Pancreas (tissue), 10 donors: ENCODE results near the gene TMEM154. TPM values are rescaled to one million over a fixed set of nuclear protein-coding genes. Genes with fewer than 3 reads are reported as not detected.

ENCODE experiments used
- ATAC-seq, 4 donors: fragments of 200-7000 bp; cut with Tn5 transposase; one replicate each; pipeline versions ENCODE4 v1.8.0 to v1.9.1; 2020; ENCODE audit warnings: mild to moderate bottlenecking in 4 of 4, moderate library complexity in 4 of 4
- DNase-seq, 6 donors: peaks; one replicate each; pipeline ENCODE4 v3.0.0-alpha.2; 2020
- FAIRE-seq: peaks from 2 replicates; lab custom pipeline; 2012; peaks lifted over from hg19 to GRCh38; lab: Jason Lieb, UNC
- H3K27ac ChIP-seq, 4 donors: fragments of 200-600 bp; sonication (generic); 1 replicate in 3 of 4; 2 replicates in 1 of 4; pipeline versions ENCODE4 v1.5.0 to v1.8.0; 2020
- H3K27me3 ChIP-seq, 4 donors: fragments of 200-600 bp; one replicate each; pipeline ENCODE4 v1.8.0; 2021
- H3K36me3 ChIP-seq, 3 donors: fragments of 200-600 bp; sonication (generic) in 1 of 3; one replicate each; pipeline versions ENCODE4 v1.5.0 to v1.8.0; 2020 to 2021
- H3K4me1 ChIP-seq, 3 donors: fragments of 200-600 bp; one replicate each; pipeline ENCODE4 v1.8.0; 2021
- H3K4me3 ChIP-seq, 4 donors: fragments of 200-600 bp; sonication (generic) in 2 of 4; one replicate each; pipeline versions ENCODE4 v1.5.0 to v1.8.0; 2020 to 2021
- H3K9me3 ChIP-seq, 4 donors: fragments of 200-600 bp; one replicate each; pipeline ENCODE4 v1.8.0; 2021
- CTCF ChIP-seq, 4 donors: fragments of 200-600 bp; sonication (generic) in 3 of 4; IDR thresholded peaks; one replicate each; pipeline versions ENCODE4 v1.5.0 to v1.8.0; 2021; ENCODE audit warnings: antibody characterized with exemption in 4 of 4
- WGBS, 2 donors: extraction: QIAGEN DNeasy Blood & Tissue Kit; methylation state at CpG; one replicate each; pipeline ENCODE4 v1.1.7; 2013; 5-methylcytosine and 5-hydroxymethylcytosine counted together
- intact Hi-C, 3 donors: fragments of 100-400 bp; cut with DNase I; formaldehyde crosslinking; loops; one replicate each; pipeline versions ENCODE4 v1.11.1 to v1.14.2; 2022
- polyA plus RNA-seq, 2 donors: library from polyadenylated mRNA; stranded (reverse); fragments of 200-250 nt; gene quantifications; one replicate each; pipeline ENCODE4 v1.2.3, GENCODE V29; 2013
- total RNA-seq, 6 donors: library from RNA; stranded (reverse); fragmentation: NEBNext Ultra II Directional in 4 of 6; extraction: Animal tissue kit (Norgen Biotek cat#: 25700) in 4 of 6; gene quantifications; one replicate each; pipeline versions ENCODE4 v1.2.1 to v1.2.4, GENCODE V29; 2021 to 2023
- donor health status: healthy with polysubstance abuse.
- donor health status: DM: no; HTN: no; CAD: no; lungs with moderate emphysema.
- donor health status: DM: no; HTN: no; CAD: no.
- donor health status: control.
- donor health status: control.
- donor health status: Bipolar disorder and iron deficiency.
- donor health status: DM: yes; HTN: yes; CAD: no.
- donor health status: DM: no; HTN: no; CAD: no.
- donor health status: DM: no; HTN: no; CAD: no.
- donor health status: DM: yes; HTN: yes; CAD: no.

Gene TMEM154
- total and polyA plus RNA-seq, 8 donors, result 0.05 to 3.3 (median 0.48) TPM

- intact Hi-C loops, result no loop called here
- no peaks in the 10 kb centered on the region for H3K36me3 ChIP-seq
- TF ChIP-seq CTCF (IDR thresholded peaks at IDR 0.05), result no peak
- no peak for FAIRE-seq
- no peaks in the 10 kb centered on the region for H3K9me3 ChIP-seq
- no peak for ATAC-seq
- no peak overlapping the region for H3K27ac ChIP-seq
- no peak overlapping the region for H3K4me3 ChIP-seq
- WGBS, 2 donors, result 74% methylated on average over 4 of the region's 4 CpGs
- H3K27me3 ChIP-seq, result no peaks in the 10 kb centered on the region
- no peak for DNase-seq
- H3K4me1 ChIP-seq, result no peaks in the 10 kb centered on the region
Measured at GRCh38 chr4:152609481-152609880, 70.3 kb downstream of the TMEM154 start.

GRCh38 chr4:152607178-152607577 lies 72.6 kb downstream of the TMEM154 start:
- no peaks in the 10 kb centered on the region for H3K4me1 ChIP-seq
- ATAC-seq (peak in 1 of 4 donors; percentile 4), FAIRE-seq (no peak), DNase-seq (no peak)
- no peaks in the 10 kb centered on the region for H3K27me3 ChIP-seq
- no peak overlapping the region for H3K4me3 ChIP-seq
- 33 to 42% methylated on average over 7 of the region's 7 CpGs for WGBS, 2 donors
- no peaks in the 10 kb centered on the region for H3K36me3 ChIP-seq
- TF ChIP-seq CTCF (IDR thresholded peaks at IDR 0.05), result no peak
- no peak overlapping the region for H3K27ac ChIP-seq
- no peaks in the 10 kb centered on the region for H3K9me3 ChIP-seq
- intact Hi-C loops, result no loop called here

- no peak for TF ChIP-seq CTCF (IDR thresholded peaks at IDR 0.05)
- 36 to 42% methylated on average over 8 of the region's 8 CpGs for WGBS, 2 donors
- intact Hi-C loops, result no loop called here
- DNase-seq (no peak), ATAC-seq (peak in 2 of 4 donors; percentile 58), FAIRE-seq (no peak)
- no peak overlapping the region for H3K27ac ChIP-seq
- H3K9me3 ChIP-seq, result no peaks in the 10 kb centered on the region
- H3K36me3 ChIP-seq, result no peaks in the 10 kb centered on the region
- H3K4me1 ChIP-seq, result no peaks in the 10 kb centered on the region
- H3K27me3 ChIP-seq, result no peaks in the 10 kb centered on the region
- no peak overlapping the region for H3K4me3 ChIP-seq
Measured at GRCh38 chr4:152606753-152607152, 73.0 kb downstream of the TMEM154 start.

- WGBS, 2 donors, result 67 to 75% methylated on average over 10 of the region's 10 CpGs
- no peak for FAIRE-seq
- no peaks in the 10 kb centered on the region for H3K36me3 ChIP-seq
- H3K27ac ChIP-seq, result no peak overlapping the region
- H3K9me3 ChIP-seq, result no peaks in the 10 kb centered on the region
- ATAC-seq, result peak in 3 of 4 donors; percentile 61 to 86 (median 82)
- H3K4me3 ChIP-seq, result no peak overlapping the region
- intact Hi-C loops, result no loop called here
- H3K4me1 ChIP-seq, result no peaks in the 10 kb centered on the region
- no peak for TF ChIP-seq CTCF (IDR thresholded peaks at IDR 0.05)
- H3K27me3 ChIP-seq, result no peaks in the 10 kb centered on the region
- peak in 1 of 6 donors; percentile 12 for DNase-seq
Measured at GRCh38 chr4:152605641-152606335, 74.0 kb downstream of the TMEM154 start.

GRCh38 chr4:152605031-152605430 lies 74.8 kb downstream of the TMEM154 start:
- ATAC-seq, result peak in 1 of 4 donors; percentile 32

More at GRCh38 chr4:152605031-152605430, 74.8 kb downstream of the TMEM154 start:
- Histone ChIP-seq H3K4me1 (no peaks in the 10 kb centered on the region), H3K4me3 (no peak overlapping the region), H3K27me3 (no peaks in the 10 kb centered on the region), H3K27ac (peak overlapping the region in 1 of 4 donors; percentile 22), H3K36me3 (no peaks in the 10 kb centered on the region), H3K9me3 (no peaks in the 10 kb centered on the region)
- DNase-seq (no peak), FAIRE-seq (no peak)
- WGBS, 2 donors, result 59 to 61% methylated on average over 2 of the region's 2 CpGs
- intact Hi-C loops, result no loop called here
- no peak for TF ChIP-seq CTCF (IDR thresholded peaks at IDR 0.05)
